PFSK-1 (cell line): ENCODE measurements around the gene SPEG.

Experiments
- FOXP2 ChIP-seq: optimal IDR thresholded peaks from 2 replicates; pipeline ENCODE3; 2011; ENCODE audit warnings: borderline replicate concordance, control low read depth, inconsistent platforms; ENCODE audit not compliant: insufficient read depth; ENCODE audit errors: extremely low read length, extremely low read depth
- POLR2AphosphoS5 ChIP-seq: IDR thresholded peaks from 2 replicates; pipeline ENCODE4 v1.6.1; 2012; ENCODE audit warnings: low read depth, mild to moderate bottlenecking, control low read depth, low read length, moderate library complexity
- SIN3A ChIP-seq: IDR thresholded peaks from 2 replicates; pipeline ENCODE4 v1.6.1; 2012; ENCODE audit warnings: mild to moderate bottlenecking, low read length, moderate library complexity, borderline replicate concordance; ENCODE audit not compliant: insufficient read depth
- TAF1 ChIP-seq: IDR thresholded peaks from 2 replicates; pipeline ENCODE4 v1.6.1; 2012; ENCODE audit warnings: low read length, control low read depth, borderline replicate concordance; ENCODE audit not compliant: insufficient read depth
- TF ChIP-seq, protein P1 (sequence below), 2 experiments: IDR thresholded peaks; 2 replicates each; pipeline versions ENCODE4 v1.6.1 to v1.8.0; 2011 to 2012; ENCODE audit warnings: low read depth in 2 of 2, low read length in 2 of 2, control low read depth in 1 of 2, inconsistent platforms in 1 of 2, mild to moderate bottlenecking in 1 of 2, moderate library complexity in 1 of 2; ENCODE audit not compliant: insufficient read depth in 1 of 2

Gene SPEG

DNA sequence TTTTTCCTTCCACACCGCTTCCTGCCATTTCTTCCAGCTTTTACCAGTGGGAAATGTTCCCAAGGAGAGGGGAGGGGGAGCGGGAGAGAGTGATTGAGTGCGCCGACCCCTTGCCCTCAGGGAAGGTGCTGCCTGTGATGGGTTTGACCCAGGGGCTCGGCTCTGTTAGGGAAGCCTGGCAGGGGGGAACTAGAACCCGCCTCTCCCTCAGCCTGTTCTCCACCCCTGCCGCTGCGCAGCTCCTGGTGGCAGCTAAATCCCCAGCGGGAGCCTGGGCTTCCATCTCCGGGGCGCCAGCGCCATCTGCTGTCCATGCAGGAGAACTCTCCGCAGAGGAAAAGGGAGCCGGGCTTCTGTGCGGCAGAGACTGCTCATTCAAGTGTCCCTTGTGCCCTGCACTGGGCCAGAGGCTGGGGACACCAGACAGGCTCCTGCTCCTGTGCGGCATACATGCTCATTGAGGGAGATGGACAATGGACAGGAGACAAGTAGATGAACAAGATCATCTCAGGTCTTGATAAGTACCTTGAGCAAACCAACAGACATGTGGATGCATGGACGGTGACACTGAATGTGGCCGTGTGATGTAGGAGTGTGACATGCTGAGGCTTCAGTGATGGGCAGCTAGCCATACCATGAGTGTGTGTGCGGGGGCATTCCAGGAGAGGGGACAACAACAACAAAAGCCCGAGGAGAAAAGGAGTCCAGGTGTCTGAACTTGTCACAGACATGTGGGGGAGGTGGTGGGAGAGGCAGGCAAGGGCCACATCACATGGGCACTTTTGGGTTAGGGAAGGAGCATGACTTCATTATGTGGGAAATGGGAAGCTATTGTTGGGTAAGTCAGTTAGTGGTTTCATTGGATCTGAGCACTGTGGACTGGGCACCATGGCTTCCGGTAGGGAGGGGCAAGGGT, 95.7 kb downstream of the SPEG start:
- TF ChIP-seq SIN3A (no peak), FOXP2 (peak; percentile 54), POLR2AphosphoS5 (no peak)

GRCh38 chr2:219531639-219532377, 97.2 kb downstream of the SPEG start:
- TF ChIP-seq, protein P1, sequence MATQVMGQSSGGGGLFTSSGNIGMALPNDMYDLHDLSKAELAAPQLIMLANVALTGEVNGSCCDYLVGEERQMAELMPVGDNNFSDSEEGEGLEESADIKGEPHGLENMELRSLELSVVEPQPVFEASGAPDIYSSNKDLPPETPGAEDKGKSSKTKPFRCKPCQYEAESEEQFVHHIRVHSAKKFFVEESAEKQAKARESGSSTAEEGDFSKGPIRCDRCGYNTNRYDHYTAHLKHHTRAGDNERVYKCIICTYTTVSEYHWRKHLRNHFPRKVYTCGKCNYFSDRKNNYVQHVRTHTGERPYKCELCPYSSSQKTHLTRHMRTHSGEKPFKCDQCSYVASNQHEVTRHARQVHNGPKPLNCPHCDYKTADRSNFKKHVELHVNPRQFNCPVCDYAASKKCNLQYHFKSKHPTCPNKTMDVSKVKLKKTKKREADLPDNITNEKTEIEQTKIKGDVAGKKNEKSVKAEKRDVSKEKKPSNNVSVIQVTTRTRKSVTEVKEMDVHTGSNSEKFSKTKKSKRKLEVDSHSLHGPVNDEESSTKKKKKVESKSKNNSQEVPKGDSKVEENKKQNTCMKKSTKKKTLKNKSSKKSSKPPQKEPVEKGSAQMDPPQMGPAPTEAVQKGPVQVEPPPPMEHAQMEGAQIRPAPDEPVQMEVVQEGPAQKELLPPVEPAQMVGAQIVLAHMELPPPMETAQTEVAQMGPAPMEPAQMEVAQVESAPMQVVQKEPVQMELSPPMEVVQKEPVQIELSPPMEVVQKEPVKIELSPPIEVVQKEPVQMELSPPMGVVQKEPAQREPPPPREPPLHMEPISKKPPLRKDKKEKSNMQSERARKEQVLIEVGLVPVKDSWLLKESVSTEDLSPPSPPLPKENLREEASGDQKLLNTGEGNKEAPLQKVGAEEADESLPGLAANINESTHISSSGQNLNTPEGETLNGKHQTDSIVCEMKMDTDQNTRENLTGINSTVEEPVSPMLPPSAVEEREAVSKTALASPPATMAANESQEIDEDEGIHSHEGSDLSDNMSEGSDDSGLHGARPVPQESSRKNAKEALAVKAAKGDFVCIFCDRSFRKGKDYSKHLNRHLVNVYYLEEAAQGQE (IDR thresholded peaks at IDR 0.05; ENCODE audit: insufficient read depth in 1 of 2, low read depth in 2 of 2, low read length in 2 of 2), result no peak
- no peak for TF ChIP-seq SIN3A
- TF ChIP-seq POLR2AphosphoS5, result no peak
- TF ChIP-seq FOXP2, result no peak
- TF ChIP-seq TAF1, result no peak

GRCh38 chr2:219532378-219532649, 97.7 kb downstream of the SPEG start:
- TF ChIP-seq POLR2AphosphoS5 (no peak), TAF1 (no peak), SIN3A (no peak), FOXP2 (no peak)
- TF ChIP-seq, protein P1 (IDR thresholded peaks at IDR 0.05; ENCODE audit: insufficient read depth in 1 of 2, low read depth in 2 of 2, low read length in 2 of 2), result no peak

GRCh38 chr2:219533930-219534661, 99.5 kb downstream of the SPEG start:
- no peak for TF ChIP-seq POLR2AphosphoS5
- TF ChIP-seq, protein P1 (IDR thresholded peaks at IDR 0.05; ENCODE audit: insufficient read depth in 1 of 2, low read depth in 2 of 2, low read length in 2 of 2), result no peak
- TF ChIP-seq TAF1, result no peak
- TF ChIP-seq FOXP2, result no peak
- TF ChIP-seq SIN3A, result no peak

DNA sequence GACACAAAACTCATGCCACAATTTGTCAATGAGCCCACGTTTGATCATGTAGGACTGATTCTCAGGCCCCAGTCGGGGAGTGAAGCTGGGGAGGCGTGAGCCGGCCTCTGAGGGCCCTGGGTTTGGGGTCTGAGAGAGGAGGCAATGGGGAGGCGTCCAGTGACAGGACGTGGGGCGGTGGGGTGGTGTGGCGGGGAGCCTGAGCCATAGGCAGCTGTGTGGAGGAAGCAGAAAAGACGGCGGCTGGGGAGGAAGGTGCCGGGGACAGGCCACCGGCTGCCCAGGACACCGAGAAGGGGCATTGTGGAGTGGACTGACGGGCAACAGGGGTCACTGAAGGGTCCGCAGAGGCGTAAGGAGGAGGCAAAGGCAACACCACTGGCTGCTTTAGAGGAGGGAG, 101.8 kb downstream of the SPEG start:
- TF ChIP-seq TAF1 (no peak), FOXP2 (no peak), POLR2AphosphoS5 (no peak), SIN3A (no peak)
- TF ChIP-seq, protein P1 (IDR thresholded peaks at IDR 0.05; ENCODE audit: insufficient read depth in 1 of 2, low read depth in 2 of 2, low read length in 2 of 2), result no peak
